RWPE1 (cell line): ENCODE results near the gene CBFB.

Source experiments
- CTCF ChIA-PET: fragments of 350-600 bp; sonication (Branson Sonifier 250); formaldehyde crosslinking; extraction: SDS; loops from one replicate; lab custom pipeline; 2021; lab: Yijun Ruan, JAX
- POLR2A ChIA-PET: fragments of 400-600 bp; formaldehyde crosslinking; extraction: SDS; loops from one replicate; lab custom pipeline; 2020; ENCODE audit warnings: antibody characterized with exemption; ENCODE audit not compliant: low non-redundant PET; lab: Yijun Ruan, JAX
- DNase-seq: peaks from one replicate; pipeline ENCODE4 v3.0.0; 2012; ENCODE audit warnings: low spot score
- H3K27ac ChIP-seq: fragments of 450-650 bp; 2 replicates; pipeline ENCODE4 v1.5.1; 2017
- CTCF ChIP-seq: fragments of 450-650 bp; conservative IDR thresholded peaks from 2 replicates; pipeline ENCODE4 v1.5.1; 2017; ENCODE audit warnings: low read depth, mild to moderate bottlenecking

Gene CBFB

GRCh38 chr16:67098599-67098998 lies 69.7 kb downstream of the CBFB start:
- POLR2A ChIA-PET, result no interaction called here
- no peak for DNase-seq
- no peak for TF ChIP-seq CTCF
- no peak overlapping the region for H3K27ac ChIP-seq
- CTCF ChIA-PET, result interaction anchor here (0.6 kb wide), 2 partner anchors 125 to 162 kb away, joined by 3 to 6 read pairs; no protein-coding TSS in a partner anchor

DNA sequence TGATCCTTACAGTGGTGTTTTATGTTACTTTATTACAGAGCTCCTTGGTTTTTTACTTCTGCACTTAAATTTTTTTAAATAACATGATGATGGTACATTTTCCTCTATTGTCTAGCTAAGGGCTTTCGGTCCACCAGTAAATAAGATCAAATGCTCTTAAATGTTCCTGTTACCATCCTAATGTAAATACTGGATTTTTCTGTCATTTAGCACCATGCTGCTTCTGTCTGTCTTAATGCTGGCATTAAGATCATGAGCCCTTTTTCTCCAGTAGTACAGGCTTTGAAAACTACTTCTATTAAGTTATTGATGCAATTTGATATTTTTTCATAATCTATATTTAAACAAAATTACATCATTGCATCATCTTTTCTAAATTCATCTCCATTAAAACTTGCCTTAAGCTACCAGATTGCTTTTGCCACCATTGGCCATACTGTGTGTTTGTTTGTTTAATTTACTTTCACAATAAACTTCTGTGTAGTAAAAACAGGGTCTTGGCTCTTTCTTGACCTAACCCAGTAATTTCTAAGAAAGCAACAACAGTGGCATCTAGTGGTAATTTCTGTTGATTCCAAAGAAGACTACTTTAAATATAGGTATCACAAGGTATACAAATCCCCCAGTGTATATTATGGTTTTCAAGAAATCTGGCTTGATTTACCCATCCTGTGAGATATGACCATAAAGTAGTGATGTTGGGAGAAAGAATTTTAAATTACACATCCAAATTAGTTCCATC lies 71.8 kb downstream of the CBFB start:
- TF ChIP-seq CTCF, result peak; percentile 36

DNA sequence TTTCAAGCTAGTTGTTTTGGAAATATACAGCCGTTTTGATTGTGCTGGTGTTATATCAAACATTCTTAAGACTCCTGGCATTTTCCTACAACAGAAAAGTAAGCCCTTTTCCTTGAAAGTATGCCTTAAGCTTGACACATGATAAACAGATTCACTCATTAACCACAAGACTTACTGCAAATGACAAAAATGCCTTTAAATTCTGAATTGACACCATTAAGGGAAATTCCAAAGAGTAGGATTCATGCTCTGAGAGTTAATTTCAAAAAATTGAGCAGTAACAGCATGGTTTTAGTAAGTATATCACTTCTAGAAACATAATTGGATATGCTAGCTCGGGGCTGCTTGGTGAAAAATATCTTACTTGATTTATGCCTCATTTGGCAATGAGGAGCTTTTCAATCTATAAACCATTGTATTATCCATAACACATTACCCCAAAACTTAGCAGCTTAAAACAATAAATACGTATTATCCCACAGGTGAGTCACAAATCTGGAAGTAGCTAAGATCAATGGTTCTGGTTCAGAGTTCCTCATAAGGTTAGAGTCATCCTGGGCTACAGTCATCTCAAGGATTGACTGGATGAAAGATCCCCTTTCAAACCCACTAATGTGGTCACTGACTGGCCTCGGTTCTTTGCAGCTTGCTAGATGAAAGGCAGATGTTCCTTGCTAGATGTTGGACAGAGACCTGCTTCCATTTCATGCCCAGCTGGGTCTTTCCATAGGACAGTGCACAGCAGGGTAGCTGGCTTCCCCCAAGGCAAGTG lies 72.5 kb downstream of the CBFB start:
- no peak for DNase-seq
- ChIA-PET POLR2A (interaction anchor here (0.5 to 0.7 kb wide), 2 partner anchors 20 to 70 kb away, joined by 5 to 7 read pairs; no protein-coding TSS in a partner anchor), CTCF (interaction anchor here (0.5 to 1.7 kb wide), 7 partner anchors 37 to 207 kb away, joined by 3 to 8 read pairs (median 4); no protein-coding TSS in a partner anchor)
- H3K27ac ChIP-seq, result no peak overlapping the region
- no peak; the same call in 1 of the 2 replicates for TF ChIP-seq CTCF

More for the DNA sequence above, 71.8 kb downstream of the CBFB start:
- DNase-seq, result no peak
- ChIA-PET POLR2A (interaction anchor here (0.5 kb wide), 1 partner anchor 69 kb away, joined by 5 read pairs; no protein-coding TSS in a partner anchor), CTCF (interaction anchor here (0.5 to 1.7 kb wide), 9 partner anchors 21 to 225 kb away, joined by 3 to 8 read pairs (median 4); no protein-coding TSS in a partner anchor)
- H3K27ac ChIP-seq, result no peak overlapping the region

DNA sequence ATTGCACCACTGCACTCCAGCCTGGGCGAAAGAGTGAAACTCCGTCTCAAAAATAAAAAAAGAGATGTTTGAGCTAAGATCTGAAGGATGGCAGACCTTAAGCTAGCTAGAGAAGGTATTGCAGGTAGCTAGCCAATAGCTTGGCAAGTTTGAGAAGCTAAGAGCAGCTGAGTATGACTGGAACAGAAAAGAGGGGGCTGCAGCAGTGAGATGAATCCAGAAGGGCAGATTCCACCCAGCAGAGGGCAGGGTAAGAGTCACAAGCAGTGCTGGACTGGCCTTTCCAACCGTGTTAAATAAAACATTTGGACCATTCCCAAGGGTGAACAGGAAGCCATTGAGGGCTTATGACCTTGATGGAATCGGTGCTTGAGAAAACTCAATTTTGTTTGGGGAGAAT lies 75.1 kb downstream of the CBFB start:
- no peak for DNase-seq
- no peak overlapping the region for H3K27ac ChIP-seq
- CTCF ChIA-PET, result interaction anchor here (0.6 to 1.2 kb wide), 5 partner anchors 13 to 321 kb away, joined by 3 to 7 read pairs (median 3); no protein-coding TSS in a partner anchor
- POLR2A ChIA-PET, result no interaction called here
- peak; percentile 14; the same call in 1 of the 2 replicates for TF ChIP-seq CTCF

- peak overlapping the region; percentile 30; the same call in 1 of the 2 replicates for H3K27ac ChIP-seq
- DNase-seq, result peak; percentile 38
- ChIA-PET CTCF (no interaction called here), POLR2A (no interaction called here)
- no peak for TF ChIP-seq CTCF
Measured at GRCh38 chr16:67104845-67105244, 75.9 kb downstream of the CBFB start.

DNA sequence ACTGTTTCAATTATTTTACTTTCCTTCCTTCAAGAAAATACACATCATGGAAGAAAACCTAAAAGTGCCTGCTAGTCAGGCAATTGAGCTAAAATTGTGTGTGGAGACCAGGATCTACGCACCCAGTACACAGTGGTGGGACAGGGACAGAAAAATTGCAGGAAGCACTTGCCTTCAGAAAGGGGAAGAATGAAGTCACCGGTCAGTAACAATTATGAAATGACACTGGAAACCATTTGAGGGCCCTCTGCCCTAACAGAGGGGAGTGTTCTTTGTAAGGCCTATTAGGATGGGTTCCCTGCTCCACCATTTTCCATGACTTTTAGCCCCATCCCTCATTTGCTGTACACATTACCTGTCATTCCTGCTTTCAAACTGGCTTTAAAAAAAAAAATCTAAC lies 76.3 kb downstream of the CBFB start:
- POLR2A ChIA-PET, result no interaction called here

More for the DNA sequence above, 76.3 kb downstream of the CBFB start:
- no peak for TF ChIP-seq CTCF
- CTCF ChIA-PET, result interaction anchor here (1.4 kb wide), 1 partner anchor 50 kb away, joined by 4 read pairs; no protein-coding TSS in a partner anchor
- DNase-seq, result no peak
- H3K27ac ChIP-seq, result no peak overlapping the region
